Measurements from ENCODE around the gene CAMK1D.

DNA sequence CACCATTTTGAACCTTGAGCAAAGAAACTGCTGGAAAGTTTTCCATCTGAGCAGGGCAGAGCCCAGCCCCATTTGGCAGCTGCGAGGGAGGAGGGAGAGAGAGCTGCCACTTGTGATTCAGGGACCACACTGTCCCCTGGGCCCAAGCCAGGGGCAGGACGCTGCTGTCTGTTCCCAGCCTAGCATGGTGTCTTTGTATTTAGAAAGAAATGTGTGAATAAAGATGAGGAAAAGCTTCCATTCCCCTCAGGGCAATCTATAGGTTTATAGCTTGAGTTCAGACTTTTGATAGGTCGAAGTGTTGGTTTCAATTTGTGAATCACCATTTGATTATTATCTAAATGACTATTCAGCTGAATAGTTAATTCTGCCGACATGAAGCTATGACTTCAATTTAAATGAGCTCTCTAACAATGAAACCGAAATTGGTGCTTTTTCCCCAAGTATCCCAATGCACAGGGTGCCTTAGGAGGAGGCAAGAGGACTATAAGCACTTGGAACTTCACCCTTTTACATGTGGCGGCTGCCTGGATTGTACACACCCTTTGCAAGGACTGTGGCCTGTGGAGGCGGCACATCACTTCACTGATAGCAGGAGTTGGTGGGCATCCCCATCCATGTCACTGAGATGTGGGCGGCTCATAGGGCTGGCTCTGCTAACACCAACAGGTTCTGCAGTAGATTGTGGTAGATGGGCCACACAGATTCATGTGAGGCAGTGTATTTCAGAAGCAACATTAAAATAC lies 428.7 kb downstream of the CAMK1D start:
- TF ChIP-seq, protein P1, sequence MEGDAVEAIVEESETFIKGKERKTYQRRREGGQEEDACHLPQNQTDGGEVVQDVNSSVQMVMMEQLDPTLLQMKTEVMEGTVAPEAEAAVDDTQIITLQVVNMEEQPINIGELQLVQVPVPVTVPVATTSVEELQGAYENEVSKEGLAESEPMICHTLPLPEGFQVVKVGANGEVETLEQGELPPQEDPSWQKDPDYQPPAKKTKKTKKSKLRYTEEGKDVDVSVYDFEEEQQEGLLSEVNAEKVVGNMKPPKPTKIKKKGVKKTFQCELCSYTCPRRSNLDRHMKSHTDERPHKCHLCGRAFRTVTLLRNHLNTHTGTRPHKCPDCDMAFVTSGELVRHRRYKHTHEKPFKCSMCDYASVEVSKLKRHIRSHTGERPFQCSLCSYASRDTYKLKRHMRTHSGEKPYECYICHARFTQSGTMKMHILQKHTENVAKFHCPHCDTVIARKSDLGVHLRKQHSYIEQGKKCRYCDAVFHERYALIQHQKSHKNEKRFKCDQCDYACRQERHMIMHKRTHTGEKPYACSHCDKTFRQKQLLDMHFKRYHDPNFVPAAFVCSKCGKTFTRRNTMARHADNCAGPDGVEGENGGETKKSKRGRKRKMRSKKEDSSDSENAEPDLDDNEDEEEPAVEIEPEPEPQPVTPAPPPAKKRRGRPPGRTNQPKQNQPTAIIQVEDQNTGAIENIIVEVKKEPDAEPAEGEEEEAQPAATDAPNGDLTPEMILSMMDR (IDR thresholded peaks at IDR 0.05; ENCODE audit: extremely low read depth in 1 of 2, insufficient read depth in 1 of 2, low read depth in 1 of 2, low read length in 2 of 2) = no peak
- TF ChIP-seq POLR2A (IDR thresholded peaks at IDR 0.05; ENCODE audit: low read depth, low read length) = no peak
- TF ChIP-seq, protein P2, sequence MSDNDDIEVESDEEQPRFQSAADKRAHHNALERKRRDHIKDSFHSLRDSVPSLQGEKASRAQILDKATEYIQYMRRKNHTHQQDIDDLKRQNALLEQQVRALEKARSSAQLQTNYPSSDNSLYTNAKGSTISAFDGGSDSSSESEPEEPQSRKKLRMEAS (IDR thresholded peaks at IDR 0.05; ENCODE audit: insufficient read depth, insufficient read length) = no peak

All from endothelial cell of umbilical vein (primary cell).